Measurements from ENCODE around the gene EIF3M. TPM values are rescaled to one million over a fixed set of nuclear protein-coding genes. Genes with fewer than 3 reads are reported as not detected.

The EIF3M gene
- total RNA-seq: 586 and 599 TPM in 2 replicates

DNA sequence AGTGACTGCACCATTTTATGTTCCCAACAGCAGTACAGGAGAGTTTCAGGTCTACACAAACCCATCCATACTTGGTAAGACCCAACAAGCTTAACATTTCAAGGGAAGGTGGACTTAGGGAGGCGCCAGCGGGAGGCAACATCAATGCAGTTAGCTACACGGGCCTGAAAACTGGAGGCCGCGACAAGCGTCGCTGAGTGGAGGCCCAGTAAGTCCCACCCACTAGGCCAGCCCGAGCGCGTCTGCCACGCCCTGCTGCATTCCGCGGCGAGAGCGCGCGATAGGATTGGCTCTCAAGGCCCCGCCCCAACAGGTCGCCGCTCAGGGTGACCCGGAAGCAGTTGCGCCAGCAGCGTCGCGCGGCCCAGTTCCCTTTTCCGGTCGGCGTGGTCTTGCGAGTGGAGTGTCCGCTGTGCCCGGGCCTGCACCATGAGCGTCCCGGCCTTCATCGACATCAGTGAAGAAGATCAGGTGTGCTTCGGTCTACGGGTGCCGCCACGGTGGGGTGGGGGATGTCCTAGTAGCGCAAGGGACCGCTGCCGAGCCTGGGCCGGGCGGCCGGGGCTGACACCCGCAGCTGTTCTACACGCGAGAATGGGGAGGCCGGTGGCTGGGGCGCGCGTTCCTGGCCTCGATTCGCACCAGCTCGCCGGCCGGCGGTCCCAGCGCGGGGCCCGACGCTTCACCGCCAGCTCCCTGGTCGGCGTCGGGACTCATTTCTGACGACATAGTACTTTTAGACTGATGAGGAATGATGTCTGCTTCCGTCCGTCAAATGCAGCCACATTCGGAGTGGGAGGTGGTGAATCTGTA lies at the start of gene EIF3M:
Gene EIF3M, plus strand, starts transcription at position 373 of the 813 bp plus-strand sequence. Its CDS starts 57 bp downstream, at position 430.
- H3K4me3 ChIP-seq (ENCODE audit: low read depth, low read length): peak within 1 kb of the TSS; percentile 73
- peak; percentile 64 for DNase-seq (ENCODE audit: low read depth)
- TF ChIP-seq, protein P1, sequence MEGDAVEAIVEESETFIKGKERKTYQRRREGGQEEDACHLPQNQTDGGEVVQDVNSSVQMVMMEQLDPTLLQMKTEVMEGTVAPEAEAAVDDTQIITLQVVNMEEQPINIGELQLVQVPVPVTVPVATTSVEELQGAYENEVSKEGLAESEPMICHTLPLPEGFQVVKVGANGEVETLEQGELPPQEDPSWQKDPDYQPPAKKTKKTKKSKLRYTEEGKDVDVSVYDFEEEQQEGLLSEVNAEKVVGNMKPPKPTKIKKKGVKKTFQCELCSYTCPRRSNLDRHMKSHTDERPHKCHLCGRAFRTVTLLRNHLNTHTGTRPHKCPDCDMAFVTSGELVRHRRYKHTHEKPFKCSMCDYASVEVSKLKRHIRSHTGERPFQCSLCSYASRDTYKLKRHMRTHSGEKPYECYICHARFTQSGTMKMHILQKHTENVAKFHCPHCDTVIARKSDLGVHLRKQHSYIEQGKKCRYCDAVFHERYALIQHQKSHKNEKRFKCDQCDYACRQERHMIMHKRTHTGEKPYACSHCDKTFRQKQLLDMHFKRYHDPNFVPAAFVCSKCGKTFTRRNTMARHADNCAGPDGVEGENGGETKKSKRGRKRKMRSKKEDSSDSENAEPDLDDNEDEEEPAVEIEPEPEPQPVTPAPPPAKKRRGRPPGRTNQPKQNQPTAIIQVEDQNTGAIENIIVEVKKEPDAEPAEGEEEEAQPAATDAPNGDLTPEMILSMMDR (conservative IDR thresholded peaks at IDR 0.05; ENCODE audit: low read depth, low read length): no peak

DNA sequence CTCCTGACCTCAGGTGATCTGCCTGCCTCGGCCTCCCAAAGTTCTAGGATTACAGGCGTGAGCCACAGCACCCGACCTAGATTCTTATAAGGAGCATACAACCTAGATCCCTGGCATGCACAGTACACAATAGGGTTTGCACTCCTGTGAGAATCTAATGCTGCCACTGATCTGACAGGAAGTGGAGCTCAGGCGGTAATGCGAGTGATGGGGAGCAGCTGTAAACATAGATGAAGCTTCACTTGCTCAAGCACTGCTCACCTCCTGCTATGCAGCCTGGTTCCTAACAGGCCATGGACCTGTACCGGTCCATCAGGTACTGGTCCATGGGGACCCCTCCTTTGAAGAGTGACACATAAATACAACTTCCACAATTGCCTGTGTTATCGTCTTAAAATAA lies 44.8 kb upstream of the EIF3M start:
- TF ChIP-seq, protein P1 (conservative IDR thresholded peaks at IDR 0.05; ENCODE audit: low read depth, low read length): no peak
- H3K4me3 ChIP-seq (ENCODE audit: low read depth, low read length): no peak overlapping the region
- DNase-seq (ENCODE audit: low read depth): no peak

DNA sequence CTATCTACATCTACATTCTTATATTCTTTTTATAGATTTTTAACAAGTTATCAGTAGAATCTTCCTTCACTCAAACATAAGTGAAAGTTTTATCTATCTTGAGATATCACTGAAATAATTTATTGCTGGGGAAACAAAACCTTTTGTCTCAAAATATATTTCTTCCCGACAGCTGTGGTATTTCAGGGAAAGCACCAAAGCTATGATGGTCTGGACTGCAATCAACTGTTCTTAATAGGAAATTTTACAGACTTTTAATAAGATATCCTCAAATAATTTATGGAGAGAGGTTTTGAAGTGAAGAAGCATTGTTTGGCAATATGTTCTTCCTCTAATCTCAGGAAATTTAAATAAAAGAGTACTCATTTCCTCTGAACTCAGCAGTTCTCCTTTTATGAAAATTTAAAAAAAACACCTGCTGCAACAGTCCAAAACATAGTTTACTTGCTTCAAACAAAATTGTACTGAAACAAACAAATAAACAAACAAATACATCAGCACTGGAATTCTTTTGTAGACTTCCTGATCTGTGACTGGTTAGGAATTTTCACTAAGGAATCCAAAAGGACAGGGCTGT lies 33.9 kb upstream of the EIF3M start:
- TF ChIP-seq, protein P1 (conservative IDR thresholded peaks at IDR 0.05; ENCODE audit: low read depth, low read length): no peak
- no peak for DNase-seq (ENCODE audit: low read depth)
- no peak overlapping the region for H3K4me3 ChIP-seq (ENCODE audit: low read depth, low read length)

DNA sequence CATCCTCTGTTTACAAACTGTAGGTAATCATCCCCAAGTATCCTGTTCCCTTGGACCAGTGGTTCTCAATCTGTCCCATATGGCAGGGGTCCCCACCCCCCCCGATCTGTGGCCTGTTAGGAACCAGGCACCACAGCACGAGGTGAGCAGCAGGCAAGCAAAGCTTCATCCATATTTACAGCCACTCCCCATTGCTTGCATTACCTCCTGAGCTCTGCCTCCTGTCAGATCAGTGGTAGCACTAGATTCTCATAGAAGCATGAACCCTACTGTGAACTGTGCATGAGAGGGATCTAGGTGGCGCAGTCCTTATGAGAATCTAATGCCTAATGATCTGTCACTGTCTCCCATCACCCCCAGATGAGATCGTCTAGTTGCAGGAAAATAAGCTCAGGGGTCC lies 33.4 kb upstream of the EIF3M start:
- DNase-seq (ENCODE audit: low read depth): no peak
- TF ChIP-seq, protein P1 (conservative IDR thresholded peaks at IDR 0.05; ENCODE audit: low read depth, low read length): no peak
- no peak overlapping the region for H3K4me3 ChIP-seq (ENCODE audit: low read depth, low read length)

DNA sequence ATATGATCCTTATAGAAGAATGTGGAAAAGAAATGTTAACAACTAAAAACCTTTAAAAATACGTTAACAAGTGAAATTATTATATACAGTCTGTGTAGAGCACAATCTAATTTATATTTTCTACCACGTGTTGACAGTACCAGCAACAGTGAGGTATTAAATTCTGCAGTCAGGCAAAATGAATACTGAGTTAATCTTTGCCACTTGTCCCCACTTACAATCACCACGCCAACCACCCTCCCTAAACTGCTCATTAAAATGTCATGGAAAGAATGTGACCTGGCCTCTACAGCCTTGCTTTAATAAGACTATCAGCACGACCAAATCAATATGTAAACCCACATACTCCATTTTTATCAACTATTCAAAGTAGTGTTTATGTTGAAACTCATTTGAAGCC lies 28.5 kb upstream of the EIF3M start:
- no peak overlapping the region for H3K4me3 ChIP-seq (ENCODE audit: low read depth, low read length)
- no peak for DNase-seq (ENCODE audit: low read depth)
- TF ChIP-seq, protein P1 (conservative IDR thresholded peaks at IDR 0.05; ENCODE audit: low read depth, low read length): no peak

DNA sequence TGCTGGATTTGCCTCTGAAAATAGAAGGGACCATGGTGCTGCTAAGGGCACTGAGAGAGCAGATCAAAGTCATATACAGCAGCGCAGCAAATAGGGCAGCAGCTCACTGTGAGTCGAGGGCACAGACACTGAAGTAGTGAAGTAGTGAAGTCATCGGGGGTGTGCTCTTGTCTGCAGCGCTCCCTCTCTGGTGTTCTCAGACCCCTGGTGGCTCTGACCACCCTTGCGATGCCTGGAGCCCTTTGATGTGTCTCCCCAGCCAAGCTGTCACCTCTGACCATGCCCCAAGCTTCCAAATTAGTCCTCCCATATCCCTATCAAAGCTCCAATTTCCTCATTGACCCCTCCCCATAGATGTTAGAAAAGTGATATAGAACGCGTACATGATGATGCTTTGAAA lies 27.7 kb upstream of the EIF3M start:
- DNase-seq (ENCODE audit: low read depth): no peak
- TF ChIP-seq, protein P1 (conservative IDR thresholded peaks at IDR 0.05; ENCODE audit: low read depth, low read length): no peak
- no peak overlapping the region for H3K4me3 ChIP-seq (ENCODE audit: low read depth, low read length)

All from epithelial cell of proximal tubule (primary cell).